GM19463 (cell line): ENCODE measurements around the gene ADAM10.
"Not testable (repeated sequence)": the region's sequence is repeated elsewhere in the genome, so short reads cannot be mapped to it uniquely, and the experiment has no call there.

Source experiments
- ATAC-seq: cut with Tn5 transposase; IDR thresholded peaks from one replicate; pipeline ENCODE4 v1.9.1; 2021; ENCODE audit warnings: mild to moderate bottlenecking, moderate library complexity; ENCODE audit not compliant: unreplicated experiment

Gene ADAM10

GRCh38 chr15:58611731-58612676, 137.5 kb downstream of the ADAM10 start:
- ATAC-seq, result no peak

DNA sequence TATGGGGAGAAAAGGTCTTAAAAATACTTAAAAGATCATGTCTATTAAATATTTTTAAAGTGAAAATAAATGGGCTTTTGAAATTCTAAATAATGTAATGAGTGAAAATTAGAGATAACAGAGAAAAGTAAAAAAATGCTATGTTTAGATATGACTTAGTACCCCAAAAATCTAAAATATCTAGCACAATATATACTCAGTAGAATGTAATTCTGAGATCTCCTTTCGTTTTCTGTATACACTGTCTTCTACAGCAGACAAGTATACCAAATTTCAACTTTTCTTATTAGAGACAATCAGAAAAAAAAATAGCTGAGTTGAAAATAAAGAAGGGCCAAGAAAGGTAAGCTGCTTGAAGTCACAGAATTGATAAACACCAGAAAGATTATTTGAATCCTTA, 140.8 kb downstream of the ADAM10 start:
- no peak for ATAC-seq

DNA sequence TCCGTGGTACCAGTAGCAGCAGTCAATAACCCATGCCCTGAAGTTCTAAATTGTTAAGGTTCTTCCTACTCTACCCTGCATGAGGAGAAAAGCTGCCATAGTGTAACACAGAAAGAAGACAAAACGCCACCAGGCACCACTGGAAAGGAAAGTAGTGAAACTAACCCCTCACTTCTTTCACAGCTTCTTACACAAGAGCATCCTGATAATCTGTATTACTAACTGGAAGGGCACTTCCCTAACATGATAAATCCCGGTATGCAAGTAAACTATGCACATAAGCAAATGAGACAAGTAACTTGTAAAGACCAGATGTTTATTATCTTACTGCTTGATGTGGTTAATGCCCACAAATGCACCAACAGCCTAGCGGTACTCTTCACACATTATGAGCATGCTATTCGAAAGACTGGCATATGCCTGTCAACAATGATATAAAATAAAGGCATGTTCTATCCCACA, 141.3 kb downstream of the ADAM10 start:
- no peak for ATAC-seq

DNA sequence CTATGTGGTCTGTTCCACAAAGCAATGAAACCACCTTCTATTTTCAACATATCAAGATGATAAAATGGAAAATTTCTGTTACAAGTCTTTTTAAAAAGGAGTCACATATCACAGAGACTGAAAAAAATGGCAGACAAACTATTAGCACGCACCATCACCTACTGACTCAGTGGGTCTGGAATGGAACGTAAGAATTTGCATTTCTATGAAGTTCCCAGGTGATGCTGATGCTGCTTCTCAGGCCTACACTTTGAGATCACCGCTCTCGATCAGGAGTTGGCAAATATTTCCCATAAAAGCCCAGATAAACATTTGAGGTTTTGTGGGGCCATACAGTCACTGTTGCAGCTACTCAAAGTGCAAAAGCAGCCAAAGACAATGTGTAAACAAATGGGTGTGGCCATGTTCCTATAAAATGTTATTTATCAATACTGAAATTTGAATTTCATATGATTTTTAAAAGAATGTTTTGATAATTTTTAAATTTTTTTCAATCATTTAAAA, 142.9 kb downstream of the ADAM10 start:
- no peak for ATAC-seq

- no peak for ATAC-seq
Measured at GRCh38 chr15:58605931-58606530, 143.5 kb downstream of the ADAM10 start.

GRCh38 chr15:58604455-58604923, 145.0 kb downstream of the ADAM10 start:
- no peak for ATAC-seq

GRCh38 chr15:58603927-58604326, 145.6 kb downstream of the ADAM10 start:
- not testable (repeated sequence) for ATAC-seq

GRCh38 chr15:58602823-58603222, 146.7 kb downstream of the ADAM10 start:
- no peak for ATAC-seq

- ATAC-seq, result no peak
Measured at GRCh38 chr15:58598829-58599210, 150.7 kb downstream of the ADAM10 start.

DNA sequence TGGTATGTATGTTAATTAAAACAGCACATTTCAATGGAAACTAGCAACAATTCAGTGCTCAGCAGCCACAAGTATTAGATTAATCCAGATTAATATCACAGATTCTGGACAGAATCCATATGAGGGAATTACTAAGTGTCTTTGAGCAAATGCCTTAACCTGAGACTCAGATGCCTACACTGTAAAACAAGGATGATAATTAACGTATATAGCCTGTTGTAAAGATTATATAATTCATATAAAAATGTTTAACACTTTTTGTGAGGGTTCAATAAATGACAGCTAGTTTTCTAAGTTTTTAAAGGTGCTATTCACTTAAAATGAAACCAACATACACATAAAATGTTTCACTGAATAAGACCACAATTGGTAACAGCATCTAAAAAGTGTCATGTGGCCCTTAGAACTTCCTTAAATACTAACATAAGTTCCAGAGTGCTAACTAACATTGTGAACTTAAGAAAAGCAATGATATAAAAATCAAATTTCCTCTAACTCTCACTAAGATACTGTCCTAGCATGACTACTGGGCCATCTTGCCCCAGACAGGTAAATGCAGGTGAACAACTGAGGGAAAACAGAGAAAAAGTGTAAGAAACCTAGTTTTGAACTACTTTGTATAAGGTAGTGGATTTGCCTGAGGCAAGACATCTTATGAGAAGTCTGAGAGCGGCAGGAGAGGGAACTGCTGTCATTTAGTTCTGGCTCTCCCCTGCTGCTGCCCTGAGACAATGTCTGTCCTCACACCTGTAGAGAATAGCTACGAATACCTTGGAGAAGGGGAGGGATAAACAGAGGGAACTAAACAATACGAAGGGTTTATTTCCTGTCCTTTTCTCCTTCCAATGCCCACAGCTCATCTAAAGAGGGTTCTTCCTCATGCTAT, 151.3 kb downstream of the ADAM10 start:
- ATAC-seq, result no peak

DNA sequence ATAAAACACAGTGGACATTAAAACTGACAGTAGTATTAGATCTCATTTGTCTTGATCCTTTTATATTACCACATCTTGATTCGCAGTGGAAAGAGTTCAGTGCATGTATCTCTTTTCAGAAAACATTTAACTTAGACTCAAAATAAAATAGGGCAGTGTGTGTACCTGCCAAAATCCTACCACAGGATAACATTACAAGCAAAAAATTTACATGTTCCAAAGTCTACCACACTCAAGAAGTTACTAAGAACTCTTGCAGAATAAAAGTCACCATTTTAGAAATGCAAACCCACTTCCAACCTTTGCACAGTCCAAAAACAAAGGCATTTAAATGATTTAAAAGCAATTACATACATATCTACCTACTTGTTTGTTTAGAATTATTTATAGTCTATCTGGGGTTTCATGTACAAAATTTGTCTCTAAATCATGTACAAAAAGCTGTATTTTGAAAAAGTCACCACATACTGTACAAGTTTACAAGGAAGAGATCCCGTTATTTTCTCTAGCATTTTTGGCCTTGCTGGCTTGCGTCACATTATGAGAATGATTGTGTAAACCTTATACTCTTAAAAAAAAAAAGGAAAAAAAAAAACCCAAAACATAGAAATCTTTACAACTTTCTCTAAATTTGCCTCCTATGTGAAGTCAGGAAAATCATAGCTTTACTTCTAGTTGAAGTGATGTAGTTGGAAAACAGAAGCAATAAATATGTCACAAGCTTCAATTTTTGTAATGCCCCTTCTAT, 153.8 kb downstream of the ADAM10 start:
- no peak for ATAC-seq

DNA sequence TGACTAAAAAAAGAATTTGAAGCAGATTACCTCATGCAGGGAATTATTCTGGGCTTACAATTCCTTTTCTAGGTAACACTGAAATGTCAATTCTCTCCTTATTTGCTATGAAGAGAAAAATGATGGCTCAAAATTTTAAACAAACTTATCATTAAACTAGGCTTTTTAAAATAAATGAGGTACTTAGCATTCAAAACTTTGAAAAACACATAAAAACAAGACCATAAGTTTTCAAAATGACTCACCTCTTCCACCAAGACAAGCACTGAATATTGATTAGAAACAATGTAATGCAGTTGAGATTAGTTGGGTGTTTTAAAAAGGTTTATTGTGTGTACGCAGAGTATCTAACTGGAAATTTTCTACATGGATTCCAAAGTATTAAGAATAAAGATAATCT, 154.6 kb downstream of the ADAM10 start:
- no peak for ATAC-seq

DNA sequence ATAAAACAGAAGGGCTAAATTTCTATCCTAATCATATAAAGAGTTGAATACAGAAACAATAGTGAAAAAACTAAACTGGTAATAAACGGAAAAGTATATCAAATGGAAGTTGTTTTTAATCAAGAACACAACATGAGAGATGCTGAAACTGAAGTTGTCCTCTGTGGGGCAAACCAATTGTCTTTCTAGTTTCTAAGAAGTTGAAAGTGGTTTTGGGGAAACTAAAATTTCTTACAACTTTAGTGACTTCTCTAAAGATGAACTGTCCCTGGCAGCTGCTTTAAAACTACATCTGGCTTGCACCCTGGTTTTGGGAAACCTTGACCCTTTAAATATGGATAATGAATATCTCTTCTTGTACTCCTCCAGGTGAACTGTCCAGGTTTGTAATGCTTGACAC, 155.6 kb downstream of the ADAM10 start:
- no peak for ATAC-seq

- no peak for ATAC-seq
Measured at GRCh38 chr15:58590926-58591325, 158.6 kb downstream of the ADAM10 start.

GRCh38 chr15:58590236-58590635, 159.3 kb downstream of the ADAM10 start:
- ATAC-seq, result no peak

- ATAC-seq, result no peak
Measured at GRCh38 chr15:58589047-58589446, 160.5 kb downstream of the ADAM10 start.

DNA sequence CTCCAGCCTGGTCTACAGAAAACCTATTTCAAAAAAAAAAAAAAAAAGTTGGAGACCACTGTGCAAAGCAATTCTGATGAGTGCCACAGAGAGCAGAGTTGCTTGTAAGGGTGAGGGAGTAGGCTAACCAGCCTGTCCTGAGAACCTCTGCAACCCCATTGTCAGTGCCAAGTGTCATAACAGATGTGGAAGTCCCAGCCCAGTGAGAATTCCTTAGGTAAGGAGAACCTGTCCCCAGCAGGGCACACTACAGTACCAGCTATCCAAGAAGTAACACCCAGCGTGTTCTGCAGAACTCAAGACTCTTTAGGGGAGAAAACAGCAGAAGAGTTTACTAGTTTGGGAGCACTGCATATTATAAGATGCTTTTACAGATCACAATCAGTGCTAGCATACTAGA, 161.4 kb downstream of the ADAM10 start:
- ATAC-seq, result no peak

DNA sequence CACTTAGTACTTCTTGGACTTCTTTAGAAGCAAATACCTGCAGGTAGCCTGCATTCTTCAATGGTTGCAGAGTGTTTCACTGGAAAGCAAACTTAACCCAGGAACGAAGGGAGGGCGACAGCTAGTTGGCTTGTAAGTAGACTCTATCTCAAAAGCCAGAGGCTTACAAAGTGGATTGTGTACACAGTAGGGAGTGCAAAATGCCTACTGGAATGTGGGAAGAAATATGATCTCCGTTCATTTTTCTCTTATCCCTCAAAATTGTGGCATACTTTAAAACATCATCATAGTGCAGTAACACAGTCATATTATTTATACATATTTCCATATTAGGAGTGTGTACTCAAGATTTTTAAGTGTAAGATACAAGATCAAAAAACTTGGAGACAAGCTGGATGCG, 162.0 kb downstream of the ADAM10 start:
- ATAC-seq, result no peak

GRCh38 chr15:58585693-58586443, 163.6 kb downstream of the ADAM10 start:
- peak; percentile 65 for ATAC-seq
